GM18909 (cell line): ENCODE measurements around the gene SLC25A29.
A peak's percentile ranks its signal among the peaks of the same experiment; 100 is the strongest.
"Not testable (repeated sequence)": the region's sequence is repeated elsewhere in the genome, so short reads cannot be mapped to it uniquely, and the experiment has no call there.

Experiments used
- ATAC-seq: cut with Tn5 transposase; IDR thresholded peaks from one replicate; pipeline ENCODE4 v1.9.1; 2021; ENCODE audit warnings: mild to moderate bottlenecking; ENCODE audit not compliant: unreplicated experiment, poor library complexity

Gene SLC25A29

GRCh38 chr14:100295376-100296105, 10.7 kb downstream of the SLC25A29 start:
- ATAC-seq: no peak

DNA sequence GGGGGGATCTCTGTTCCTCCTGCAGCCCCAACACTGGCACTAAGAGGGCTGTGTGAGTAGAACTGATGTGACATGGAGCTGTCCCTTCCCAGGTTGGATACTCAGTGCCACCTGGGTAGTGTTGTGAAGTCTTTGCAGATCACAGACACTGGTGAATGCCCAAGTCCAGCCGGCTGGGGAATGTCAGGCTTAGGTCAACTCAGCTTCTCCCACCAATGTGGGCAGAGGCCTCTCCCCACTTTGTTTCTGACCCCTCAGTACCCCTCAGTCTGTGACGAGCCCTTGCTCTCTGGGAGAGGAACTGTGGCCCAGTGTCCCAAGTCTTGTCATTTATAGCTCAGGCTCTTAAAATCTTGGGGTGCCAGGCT, 11.3 kb downstream of the SLC25A29 start:
- no peak for ATAC-seq

DNA sequence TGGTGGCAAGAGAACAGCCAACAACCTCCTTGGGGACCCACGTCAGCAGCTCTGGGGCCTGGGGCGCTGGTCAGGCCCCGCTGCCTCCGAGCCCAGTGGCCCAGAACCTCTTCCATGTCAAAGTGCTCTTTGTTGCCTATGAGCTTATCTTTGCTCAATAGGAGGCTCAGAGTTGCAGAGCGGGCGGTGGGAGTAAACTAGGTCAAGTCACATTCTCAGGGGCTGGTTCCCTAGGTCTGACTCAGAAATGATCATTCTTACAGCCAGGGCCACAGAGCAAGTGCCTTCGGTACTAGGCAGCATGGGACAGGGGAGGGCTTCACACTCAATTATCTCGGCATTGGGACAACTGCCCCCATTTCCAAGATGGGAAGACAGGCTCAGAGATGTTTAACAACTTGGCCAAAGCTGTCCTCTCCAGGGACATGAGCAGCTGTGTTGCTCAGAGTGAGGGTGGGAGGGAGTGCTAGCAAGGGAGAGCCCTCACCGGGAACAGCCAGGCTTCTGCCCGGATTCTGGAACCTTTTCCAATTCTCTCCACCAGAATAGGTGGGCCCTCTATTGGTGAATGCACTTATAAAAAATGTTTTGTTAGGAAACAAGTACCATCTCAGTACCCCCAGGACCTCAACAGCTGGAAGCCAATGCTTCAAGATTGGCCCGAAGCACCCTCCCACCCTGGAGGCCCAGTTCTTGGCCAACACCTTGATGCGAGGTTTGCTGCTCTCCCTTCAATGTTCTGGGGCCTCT, 11.9 kb downstream of the SLC25A29 start:
- ATAC-seq: no peak

GRCh38 chr14:100293497-100294212, 12.6 kb downstream of the SLC25A29 start:
- ATAC-seq: no peak

DNA sequence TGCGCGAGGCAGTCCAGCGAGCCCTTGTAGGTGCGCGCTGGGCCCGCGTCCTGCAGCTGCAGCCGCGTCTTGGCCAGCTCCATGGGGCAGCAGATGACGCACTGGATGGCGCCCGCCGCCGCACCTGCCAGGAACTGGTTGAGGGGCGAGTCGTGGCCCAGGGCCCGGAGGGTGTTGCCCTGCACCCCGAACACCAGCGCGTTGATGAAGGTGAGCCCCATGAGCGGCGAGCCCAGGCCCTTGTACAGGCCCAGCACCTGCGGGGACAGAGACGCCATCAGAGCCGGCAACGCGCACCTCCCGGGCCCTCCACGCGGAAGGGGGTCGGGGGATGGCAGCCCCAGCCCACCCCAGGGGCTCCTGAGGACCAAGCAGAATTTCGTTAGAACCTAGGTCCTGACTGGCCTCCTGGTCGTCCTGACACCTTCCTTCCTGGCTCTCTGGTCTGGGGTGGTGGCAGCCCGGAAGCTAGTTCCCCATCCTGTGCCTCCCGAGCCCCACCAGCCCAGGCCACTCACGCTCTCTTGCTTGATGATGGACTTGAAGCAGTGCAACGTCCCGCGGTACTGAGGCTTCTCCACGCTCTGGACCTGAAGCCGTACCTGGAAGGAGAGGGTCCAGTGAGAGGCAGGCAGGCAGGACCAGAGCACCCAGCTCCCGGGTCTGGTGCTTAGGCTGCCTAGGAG, 13.3 kb downstream of the SLC25A29 start:
- ATAC-seq: no peak

DNA sequence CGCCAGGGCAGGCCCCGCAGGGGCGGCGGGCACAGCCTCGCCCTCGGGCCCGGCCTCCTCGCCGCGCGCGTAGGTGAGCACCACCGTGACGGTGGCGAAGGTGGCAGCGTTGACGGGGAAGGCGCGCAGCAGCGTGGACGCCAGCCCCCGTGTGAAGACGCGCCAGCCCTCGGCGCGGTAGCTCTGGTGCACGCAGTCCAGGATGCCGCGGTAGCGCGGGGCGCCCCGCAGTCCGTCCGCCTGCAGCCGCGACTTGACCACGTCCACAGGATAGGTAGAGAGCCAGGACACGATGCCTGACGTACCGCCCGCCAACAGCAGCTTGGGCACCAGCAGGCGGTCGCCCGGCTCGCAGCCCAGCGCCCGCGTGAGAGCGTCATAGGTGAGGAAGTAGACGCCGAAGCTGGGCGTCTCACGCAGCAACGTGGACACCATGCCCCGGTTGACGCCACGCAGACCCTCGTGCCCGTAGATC, 13.9 kb downstream of the SLC25A29 start:
- ATAC-seq: no peak

DNA sequence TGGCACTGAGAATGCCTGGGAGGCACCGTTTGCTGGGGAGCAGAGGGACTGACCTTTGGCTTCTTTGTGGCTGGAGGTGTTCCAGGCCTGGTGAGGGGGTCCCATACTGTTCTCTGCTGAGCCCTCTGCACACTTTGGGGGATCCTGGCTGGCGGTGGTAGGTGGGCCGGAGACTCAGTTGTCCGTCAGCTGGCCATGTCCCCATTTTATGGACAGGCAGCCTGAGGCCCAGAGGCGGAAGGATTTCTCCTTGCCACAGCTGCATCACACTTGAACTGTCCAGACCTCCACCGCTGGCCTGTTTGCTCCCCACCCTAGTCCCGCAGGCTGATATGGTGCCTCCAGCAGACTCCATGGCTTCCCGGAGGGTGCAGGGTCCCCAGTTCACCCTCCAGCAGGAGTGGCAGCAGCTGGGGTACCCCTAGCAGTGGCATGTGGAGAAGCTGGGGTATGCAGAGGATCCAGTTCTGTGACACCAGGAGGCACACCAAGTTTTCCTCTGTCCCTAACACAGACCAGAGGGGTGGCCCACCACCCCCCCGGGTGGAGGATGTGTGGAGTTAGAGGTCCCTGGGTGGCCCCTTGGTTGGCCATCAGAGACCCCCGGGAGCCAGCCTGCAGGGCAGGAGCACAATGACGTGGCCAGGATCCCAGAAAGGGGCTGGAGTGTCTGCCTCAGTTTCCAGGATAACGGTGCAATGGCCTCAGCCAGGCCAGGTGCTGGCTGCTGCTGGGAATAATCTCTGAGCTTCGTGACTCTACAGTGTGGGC, 14.8 kb downstream of the SLC25A29 start:
- no peak for ATAC-seq

GRCh38 chr14:100290607-100291304, 15.5 kb downstream of the SLC25A29 start:
- ATAC-seq: no peak

GRCh38 chr14:100289916-100290606, 16.2 kb downstream of the SLC25A29 start:
- no peak for ATAC-seq

DNA sequence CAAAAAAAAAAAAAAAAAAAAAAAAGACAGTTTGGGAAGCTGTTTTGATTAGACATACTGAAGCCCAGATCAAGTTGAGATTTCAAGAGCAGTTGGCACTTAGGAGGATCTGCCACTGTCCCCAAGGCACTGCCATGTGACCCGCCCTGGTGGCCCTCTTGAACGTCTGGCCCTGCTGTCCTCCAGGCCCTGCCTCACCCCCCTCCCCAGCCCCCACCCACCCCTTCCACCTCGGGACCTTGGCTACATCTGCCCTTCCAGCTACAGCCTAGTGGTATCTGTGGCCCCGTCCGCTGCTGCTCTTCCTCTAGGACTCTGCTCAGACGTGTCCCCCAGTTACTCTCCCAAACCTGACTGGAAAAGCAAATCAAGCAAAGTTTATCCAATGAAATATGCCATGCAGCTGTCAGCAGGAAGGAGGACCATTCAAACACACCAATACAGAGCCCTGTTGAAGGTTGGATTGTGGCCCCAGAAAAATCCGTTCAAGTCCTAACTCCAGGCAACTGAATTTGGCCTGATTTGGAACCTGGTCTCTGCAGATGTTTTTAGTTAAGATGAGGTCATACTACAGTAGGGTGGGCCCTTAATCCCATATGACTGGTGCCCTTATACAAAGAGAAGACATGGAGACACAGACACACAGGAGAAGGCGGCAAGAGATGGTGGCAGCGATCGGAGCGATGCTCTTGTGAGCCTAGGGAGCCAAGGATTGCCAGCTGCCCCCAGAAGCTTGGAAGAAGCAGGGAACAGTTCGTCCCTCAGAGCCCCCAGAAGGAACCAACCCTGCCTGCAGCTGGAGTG, 17.7 kb downstream of the SLC25A29 start:
- no peak for ATAC-seq

GRCh38 chr14:100287998-100288295, 18.3 kb downstream of the SLC25A29 start:
- ATAC-seq: not testable (repeated sequence)

DNA sequence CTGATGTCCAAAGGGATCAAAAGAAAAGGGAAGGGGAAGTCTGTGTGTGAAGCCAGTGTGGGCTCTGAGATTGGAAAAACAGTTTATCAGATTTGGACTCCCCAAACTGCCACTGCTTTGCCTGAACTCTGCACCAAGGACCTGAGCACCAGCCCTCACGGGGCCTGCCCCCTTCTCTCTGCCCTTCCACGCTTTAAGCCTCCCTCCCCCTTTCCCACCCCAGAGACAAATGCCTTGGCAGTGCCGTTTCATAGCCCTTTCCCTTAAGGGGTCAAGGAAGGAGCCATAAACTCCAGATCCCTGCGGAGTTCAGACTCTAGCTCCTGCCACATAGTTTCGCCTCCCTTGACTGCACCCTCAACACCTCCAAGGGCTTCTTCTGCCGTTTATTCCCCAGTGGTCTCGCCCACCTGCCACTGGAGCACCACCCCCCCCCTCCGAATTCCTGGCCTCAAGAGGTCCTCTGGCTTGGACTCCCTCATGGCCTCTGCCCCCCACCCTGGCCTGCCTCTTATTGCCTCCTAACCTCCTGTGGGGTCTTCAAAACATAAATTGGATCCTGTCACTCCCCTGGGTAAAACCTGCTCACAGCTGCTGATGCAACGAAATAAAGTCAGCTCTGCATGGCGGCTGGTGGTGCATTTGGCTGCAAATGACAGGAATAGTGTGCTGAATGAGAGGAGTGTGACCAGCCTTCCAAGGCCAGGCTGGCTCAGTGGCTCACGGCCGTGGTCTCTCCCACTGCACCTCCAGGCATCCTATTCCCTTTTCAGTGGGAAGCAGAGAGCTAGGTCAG, 18.8 kb downstream of the SLC25A29 start:
- no peak for ATAC-seq

DNA sequence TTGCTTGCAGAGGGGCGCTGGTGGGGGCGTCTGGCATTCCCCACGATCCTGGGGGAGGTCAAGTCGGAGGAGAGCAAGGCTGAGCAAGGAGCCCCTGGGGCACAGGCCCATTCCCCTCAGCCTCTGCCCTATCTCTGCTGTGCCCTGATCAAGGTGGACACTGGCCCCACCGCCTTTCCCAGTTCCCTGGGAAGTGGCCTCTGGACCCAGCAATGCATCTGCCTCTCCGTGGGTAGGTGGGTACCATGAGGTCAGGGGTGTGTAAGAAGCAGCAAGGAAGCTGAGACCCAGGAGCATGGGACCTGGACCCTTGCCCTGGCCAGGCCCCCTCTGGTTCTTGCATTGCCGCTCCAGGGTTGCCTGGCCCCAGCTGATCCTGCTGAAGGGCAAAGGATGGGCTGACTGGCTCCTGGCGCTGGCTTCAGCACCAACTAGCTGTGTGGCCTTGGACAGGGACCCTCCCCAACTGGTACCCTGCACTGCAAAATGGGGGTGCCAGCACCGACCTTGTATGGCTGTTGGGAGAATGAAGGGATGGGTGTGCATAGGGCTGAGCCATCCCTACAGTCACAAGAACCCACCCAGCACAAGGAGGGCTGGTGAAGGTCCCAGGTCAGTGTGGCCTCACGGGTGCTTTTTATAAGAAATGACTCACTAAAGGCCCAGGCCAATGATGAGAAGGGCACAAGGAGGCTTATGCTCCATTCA, 19.6 kb downstream of the SLC25A29 start:
- no peak for ATAC-seq

DNA sequence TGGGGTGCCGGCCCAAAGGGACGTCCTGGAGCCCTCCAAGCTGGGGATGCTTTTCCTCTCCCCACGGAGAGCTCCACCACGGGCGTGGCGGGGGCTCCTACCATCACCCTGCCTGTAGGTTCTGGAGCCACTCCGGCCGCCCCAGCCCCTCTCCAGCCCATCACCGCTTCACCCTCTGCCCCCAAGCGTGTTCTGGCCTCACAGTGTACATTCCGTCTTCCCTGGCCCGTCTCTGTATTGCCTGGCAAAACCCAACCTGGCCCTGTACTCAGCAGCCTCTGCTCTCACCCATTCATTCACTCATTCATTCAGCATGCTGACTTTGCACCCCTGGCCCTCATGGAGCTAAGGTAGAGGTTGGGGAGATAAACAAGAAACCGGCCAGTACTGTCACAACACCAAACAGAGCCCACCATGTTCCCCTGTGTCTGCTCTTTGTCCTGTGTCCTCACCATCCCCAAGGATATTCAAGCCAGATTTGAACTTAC, 20.3 kb downstream of the SLC25A29 start:
- ATAC-seq: no peak

DNA sequence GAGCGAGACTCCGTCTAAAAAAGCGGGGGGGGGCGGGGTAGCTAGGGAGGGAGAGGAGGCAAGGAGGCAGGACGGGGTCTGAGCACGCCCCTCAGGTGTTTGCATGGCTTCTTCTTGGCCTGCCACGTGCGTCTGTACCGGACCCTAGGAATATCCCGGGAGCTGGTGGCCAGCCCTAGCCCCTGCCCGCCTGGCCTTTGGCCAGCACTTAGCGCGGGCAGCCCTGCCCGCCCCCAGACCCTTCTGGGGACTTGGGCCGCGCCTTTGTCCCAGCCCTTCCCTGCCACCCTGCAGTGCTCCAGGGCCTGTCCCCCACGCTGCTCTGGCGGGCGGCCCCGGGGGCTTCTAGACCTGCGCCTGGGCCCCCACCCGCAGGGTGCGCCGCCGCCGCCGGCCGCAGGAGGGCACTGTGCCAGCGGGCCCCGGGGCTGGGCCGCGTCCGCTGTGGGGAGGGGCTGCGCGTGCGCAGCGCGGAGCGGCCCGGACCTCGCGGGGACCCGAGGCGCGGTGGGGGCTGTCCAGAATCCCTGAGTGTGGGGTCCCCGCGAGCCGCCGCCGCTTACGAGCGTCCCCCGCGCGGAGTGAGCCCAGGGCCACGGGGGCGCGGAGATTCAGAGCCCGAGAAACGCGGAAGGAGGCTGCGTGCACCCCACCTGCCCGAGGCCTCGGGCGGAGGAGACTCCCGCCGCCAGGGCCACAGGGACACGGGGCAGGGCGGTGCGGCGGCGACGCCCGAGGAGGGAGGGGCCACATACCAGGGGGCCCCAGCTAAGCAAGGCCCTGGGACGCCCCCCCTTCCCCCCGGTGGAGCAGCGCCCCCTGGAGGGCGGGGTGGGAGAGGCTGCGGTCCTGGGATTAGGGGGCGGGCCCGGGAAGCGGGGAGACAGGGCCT, 21.0 kb downstream of the SLC25A29 start:
- ATAC-seq: peak; percentile 87
